Nucleus accumbens (tissue), 56 donors: ENCODE results near the gene ASB6.
"Not testable (repeated sequence)": the region's sequence is repeated elsewhere in the genome, so short reads cannot be mapped to it uniquely, and the experiment has no call there.

ENCODE experiments used
- DNase-seq, 56 donors: peaks; one replicate each; lab custom pipeline; 2025; lab: John Stamatoyannopoulos, UW

ASB6 gene

GRCh38 chr9:129592790-129593189, 49.2 kb downstream of the ASB6 start:
- not testable (repeated sequence) for DNase-seq

DNA sequence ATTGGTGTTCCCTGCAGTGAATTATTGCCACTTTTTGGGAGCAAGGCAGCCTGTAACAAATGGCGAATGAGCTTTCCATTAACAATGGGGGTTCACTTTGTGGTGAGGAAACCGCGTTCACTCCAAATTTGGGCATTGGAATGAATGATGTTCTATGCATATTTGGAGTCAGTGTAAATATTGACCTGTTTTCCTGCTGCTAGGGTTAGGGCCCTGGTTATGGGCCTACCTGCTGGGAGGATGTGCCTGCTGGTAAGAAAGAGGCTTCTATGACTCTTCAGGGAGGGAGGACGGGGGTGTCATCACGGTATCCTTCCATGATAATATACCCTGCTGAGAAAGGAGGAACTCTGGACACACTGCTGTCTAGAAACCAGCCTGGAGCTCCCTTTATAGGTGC, 50.0 kb downstream of the ASB6 start:
- no peak for DNase-seq

GRCh38 chr9:129590466-129590865, 51.5 kb downstream of the ASB6 start:
- no peak for DNase-seq

DNA sequence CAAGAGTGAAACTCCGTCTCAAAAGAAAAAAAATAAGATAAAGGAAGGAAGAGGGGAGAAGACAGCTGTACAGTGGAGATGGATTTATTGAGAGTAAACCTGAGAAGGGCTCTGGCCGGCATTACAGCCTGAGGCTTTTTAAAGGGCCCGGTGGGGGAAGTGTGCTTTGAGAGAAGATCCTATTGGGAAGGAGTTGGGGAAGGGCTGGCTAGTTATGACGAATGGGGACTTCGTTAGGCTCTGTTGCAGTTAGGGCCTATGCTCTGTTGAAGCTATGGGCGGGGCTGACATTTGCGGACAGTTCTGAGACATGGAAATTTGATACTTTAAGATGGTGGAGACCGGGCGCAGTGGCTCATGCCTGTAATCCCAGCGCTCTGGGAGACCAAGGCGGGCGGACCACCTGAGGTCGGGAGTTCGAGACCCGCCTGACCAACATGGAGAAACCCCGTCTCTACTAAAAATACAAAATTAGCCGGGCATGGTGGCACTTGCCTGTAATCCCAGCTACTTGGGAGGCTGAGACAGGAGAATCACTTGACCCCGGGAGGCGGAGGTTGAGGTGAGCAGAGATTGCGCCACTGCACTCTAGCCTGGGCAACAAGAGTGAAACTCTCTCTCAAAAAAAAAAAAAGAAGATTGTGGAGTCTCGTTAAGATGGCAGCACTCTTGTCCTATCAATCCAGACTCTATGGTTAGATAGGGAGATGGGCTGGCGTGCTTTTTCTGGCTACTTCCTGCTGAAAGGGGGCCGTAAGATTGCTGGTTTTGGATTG, 54.3 kb downstream of the ASB6 start:
- no peak for DNase-seq

DNA sequence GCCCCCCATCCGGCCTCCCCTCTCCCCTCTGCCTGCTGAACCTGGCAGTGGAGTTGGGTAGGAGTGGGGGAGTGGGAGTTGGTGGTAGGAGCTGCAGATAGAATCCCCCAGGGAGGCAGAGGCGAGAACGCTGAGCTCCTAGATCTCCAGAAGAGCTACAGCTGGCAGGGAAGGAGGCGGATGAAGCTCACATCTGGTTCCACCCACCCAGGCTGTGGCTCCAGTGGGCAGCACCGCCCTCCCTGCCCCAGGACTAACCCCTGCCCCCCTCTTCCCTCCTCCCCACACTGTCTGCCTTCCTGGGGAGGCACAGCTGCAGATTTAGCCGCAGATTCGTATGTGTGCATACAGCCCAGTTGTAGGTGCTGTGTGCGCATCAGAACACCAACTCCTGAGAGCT, 55.3 kb downstream of the ASB6 start:
- no peak for DNase-seq

DNA sequence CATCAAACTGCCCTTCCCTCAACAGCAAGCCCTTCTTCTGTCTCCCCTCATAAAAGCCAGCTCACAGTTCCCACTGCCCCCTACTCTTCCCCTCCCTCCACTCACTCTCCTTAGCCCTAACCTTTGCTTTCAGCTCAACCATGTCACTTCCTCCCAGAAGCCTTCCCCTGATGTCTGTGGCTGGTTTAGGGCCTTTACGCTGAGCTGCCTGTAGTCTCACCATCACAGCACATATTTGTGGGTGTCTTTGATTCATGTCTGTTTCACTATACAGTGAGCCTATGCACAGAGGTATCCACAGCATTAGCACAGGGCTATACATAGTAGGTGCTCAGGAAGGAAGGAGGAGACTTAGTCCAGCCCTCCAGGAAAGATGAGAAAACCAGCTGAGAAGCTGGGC, 55.7 kb downstream of the ASB6 start:
- no peak for DNase-seq

DNA sequence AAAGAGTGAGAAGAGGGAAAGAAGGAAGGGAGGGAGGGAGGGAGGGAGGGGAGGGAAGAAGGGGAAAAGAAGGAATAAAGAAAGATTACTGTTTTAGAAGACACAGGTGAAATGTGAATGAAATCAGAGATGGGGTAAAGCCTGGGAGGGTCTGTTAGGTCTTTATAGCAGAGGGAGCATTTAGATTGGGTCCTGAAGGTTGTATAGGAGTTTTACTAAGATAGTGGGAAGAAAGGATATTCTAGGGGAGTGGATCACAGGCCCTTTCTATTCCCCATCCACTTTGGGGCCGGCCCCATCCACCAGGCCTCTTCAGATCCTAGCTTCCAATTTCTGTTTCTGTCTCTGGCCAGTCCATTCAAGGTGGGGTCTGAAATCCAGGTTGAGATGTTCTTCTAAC, 56.6 kb downstream of the ASB6 start:
- DNase-seq, result no peak
